Embryonic facial prominence (tissue), 1 donor: ENCODE measurements around the gene PTPN22.

ENCODE experiments used
- DNase-seq: peaks from one replicate; pipeline ENCODE4 v3.0.0-alpha.2; 2016; ENCODE audit errors: extremely low spot score

PTPN22 gene

GRCh38 chr1:113887402-113888175, 16.1 kb upstream of the PTPN22 start, which contains the start of gene BCL2L15:
Gene BCL2L15, minus strand, starts transcription at chr1:113887581. Its CDS starts 206 bp downstream, at chr1:113887375.
- no peak for DNase-seq

- no peak for DNase-seq
These were observed 15.2 kb upstream of the PTPN22 start for GRCh38 chr1:113886417-113887401.

- no peak for DNase-seq
These were observed 10.1 kb upstream of the PTPN22 start for GRCh38 chr1:113881661-113882060.

- no peak for DNase-seq
These were observed 8.2 kb upstream of the PTPN22 start for GRCh38 chr1:113879739-113880038.

GRCh38 chr1:113876176-113876575, 4.7 kb upstream of the PTPN22 start:
- DNase-seq, result no peak

GRCh38 chr1:113875714-113876113, 4.2 kb upstream of the PTPN22 start:
- no peak for DNase-seq

- no peak for DNase-seq
These were observed 2.7 kb upstream of the PTPN22 start for GRCh38 chr1:113874012-113874879.

GRCh38 chr1:113872219-113872935, 865 bp upstream of the PTPN22 start:
- no peak for DNase-seq

- DNase-seq, result no peak
These were observed 734 bp downstream of the PTPN22 start for GRCh38 chr1:113870778-113871177.

- DNase-seq, result no peak
These were observed 3.0 kb downstream of the PTPN22 start for GRCh38 chr1:113868387-113869083.

GRCh38 chr1:113861641-113862040, 9.9 kb downstream of the PTPN22 start:
- DNase-seq, result no peak

- no peak for DNase-seq
These were observed 10.6 kb downstream of the PTPN22 start for GRCh38 chr1:113860891-113861290.

GRCh38 chr1:113859478-113860175, 11.9 kb downstream of the PTPN22 start:
- no peak for DNase-seq

GRCh38 chr1:113858982-113859381, 12.5 kb downstream of the PTPN22 start:
- DNase-seq, result no peak

- no peak for DNase-seq
These were observed 13.1 kb downstream of the PTPN22 start for GRCh38 chr1:113858418-113858817.

- DNase-seq, result no peak
These were observed 13.7 kb downstream of the PTPN22 start for GRCh38 chr1:113857776-113858175.

GRCh38 chr1:113856401-113856790, 15.1 kb downstream of the PTPN22 start:
- DNase-seq, result no peak

GRCh38 chr1:113855630-113856400, 15.7 kb downstream of the PTPN22 start:
- DNase-seq, result no peak

GRCh38 chr1:113854234-113854633, 17.3 kb downstream of the PTPN22 start:
- no peak for DNase-seq
